GM10248 (cell line): ENCODE measurements around the gene CYP19A1.

Experiments
- CTCF ChIA-PET: fragments of 300-600 bp; sonication (Branson Sonifier 250); formaldehyde crosslinking; extraction: SDS; loops from one replicate; lab custom pipeline; 2021; ENCODE audit warnings: antibody characterized with exemption; lab: Yijun Ruan, JAX
- POLR2A ChIA-PET: fragments of 350-650 bp; sonication (Branson Sonifier 250); formaldehyde crosslinking; extraction: SDS; loops from one replicate; lab custom pipeline; 2020; ENCODE audit warnings: antibody characterized with exemption; lab: Yijun Ruan, JAX
- DNase-seq: peaks from one replicate; pipeline ENCODE4 v3.0.0; 2012; ENCODE audit errors: extremely low spot score
- TF ChIP-seq, protein P1 (sequence below): IDR thresholded peaks from 2 replicates; pipeline ENCODE4 v1.5.1; 2012; ENCODE audit warnings: mild to moderate bottlenecking, low read depth; ENCODE audit errors: extremely low read depth, missing control alignments, control extremely low read depth

Gene CYP19A1

GRCh38 chr15:51161491-51162220, 176.7 kb downstream of the CYP19A1 start:
- TF ChIP-seq, protein P1, sequence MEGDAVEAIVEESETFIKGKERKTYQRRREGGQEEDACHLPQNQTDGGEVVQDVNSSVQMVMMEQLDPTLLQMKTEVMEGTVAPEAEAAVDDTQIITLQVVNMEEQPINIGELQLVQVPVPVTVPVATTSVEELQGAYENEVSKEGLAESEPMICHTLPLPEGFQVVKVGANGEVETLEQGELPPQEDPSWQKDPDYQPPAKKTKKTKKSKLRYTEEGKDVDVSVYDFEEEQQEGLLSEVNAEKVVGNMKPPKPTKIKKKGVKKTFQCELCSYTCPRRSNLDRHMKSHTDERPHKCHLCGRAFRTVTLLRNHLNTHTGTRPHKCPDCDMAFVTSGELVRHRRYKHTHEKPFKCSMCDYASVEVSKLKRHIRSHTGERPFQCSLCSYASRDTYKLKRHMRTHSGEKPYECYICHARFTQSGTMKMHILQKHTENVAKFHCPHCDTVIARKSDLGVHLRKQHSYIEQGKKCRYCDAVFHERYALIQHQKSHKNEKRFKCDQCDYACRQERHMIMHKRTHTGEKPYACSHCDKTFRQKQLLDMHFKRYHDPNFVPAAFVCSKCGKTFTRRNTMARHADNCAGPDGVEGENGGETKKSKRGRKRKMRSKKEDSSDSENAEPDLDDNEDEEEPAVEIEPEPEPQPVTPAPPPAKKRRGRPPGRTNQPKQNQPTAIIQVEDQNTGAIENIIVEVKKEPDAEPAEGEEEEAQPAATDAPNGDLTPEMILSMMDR: no peak
- CTCF ChIA-PET: interaction anchor here (0.7 to 6.1 kb wide), 29 partner anchors 8 to 338 kb away, joined by 3 to 78 read pairs (median 12); no protein-coding TSS in a partner anchor
- DNase-seq: no peak
- POLR2A ChIA-PET: no interaction called here

DNA sequence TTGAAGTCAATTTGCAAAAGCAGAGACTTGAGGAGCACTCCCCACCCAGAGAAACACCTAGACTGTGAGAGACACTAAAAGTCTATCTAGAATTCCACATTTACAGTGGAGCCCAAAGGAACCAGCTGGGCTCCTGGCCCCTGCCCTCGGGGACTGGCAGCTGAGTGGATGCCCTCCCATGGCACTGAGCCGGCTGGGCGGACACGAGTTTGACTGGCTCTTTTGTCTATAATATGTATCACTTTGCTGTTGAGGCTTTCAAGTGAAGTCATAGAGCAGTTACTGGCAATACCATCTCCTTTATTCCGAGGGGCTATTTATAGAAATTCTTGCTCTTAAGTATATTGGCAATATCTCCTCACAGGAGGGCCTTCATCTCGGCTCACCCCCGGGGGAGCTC, 177.9 kb downstream of the CYP19A1 start:
- ChIA-PET CTCF (interaction anchor here (1.0 to 6.1 kb wide), 9 partner anchors 9 to 242 kb away, joined by 3 to 78 read pairs (median 4); no protein-coding TSS in a partner anchor), POLR2A (no interaction called here)

More for the DNA sequence above, 177.9 kb downstream of the CYP19A1 start:
- TF ChIP-seq, protein P1: no peak
- DNase-seq: peak; percentile 1
